Jurkat, Clone E6-1 (cell line): ENCODE results near the gene EBF3.

Experiments used
- DNase-seq: peaks from one replicate; pipeline ENCODE4 v3.0.0-alpha.2; 2011; ENCODE audit warnings: low read depth, low spot score
- H3K4me3 ChIP-seq: 2 replicates; pipeline ENCODE4 v1.5.1; 2011; ENCODE audit warnings: mild to moderate bottlenecking, low read length, control low read depth, moderate library complexity

The EBF3 gene

DNA sequence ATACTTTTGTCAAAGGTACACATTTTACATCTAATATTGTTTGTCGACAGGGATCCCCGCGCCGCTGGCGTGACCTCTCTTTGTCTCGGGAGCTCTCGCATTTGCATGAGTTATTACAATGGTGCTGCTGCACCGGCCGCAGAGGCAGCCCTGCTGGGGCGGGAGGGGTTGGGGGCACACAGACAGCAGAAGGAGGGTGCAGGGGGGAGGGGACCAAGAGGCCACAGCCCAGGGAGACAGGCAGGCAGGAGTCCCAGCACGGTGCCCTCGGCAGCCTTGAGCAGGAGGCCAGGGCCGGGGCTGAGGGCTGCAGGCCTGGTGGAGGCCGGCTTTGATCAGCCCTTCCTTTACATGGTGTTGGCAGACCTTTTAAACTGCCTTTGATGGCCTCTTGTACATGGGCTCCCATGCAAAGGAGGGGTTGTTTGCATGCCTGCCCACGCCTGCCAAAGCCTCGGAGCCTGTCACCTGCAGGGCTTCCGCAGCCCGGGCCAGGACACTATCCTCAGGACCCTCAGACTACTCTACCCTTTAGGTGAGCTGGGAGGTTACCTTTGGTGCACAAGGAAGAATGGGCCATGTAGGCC lies 95.5 kb downstream of the EBF3 start:
- H3K4me3 ChIP-seq = no peak overlapping the region
- DNase-seq = no peak

DNA sequence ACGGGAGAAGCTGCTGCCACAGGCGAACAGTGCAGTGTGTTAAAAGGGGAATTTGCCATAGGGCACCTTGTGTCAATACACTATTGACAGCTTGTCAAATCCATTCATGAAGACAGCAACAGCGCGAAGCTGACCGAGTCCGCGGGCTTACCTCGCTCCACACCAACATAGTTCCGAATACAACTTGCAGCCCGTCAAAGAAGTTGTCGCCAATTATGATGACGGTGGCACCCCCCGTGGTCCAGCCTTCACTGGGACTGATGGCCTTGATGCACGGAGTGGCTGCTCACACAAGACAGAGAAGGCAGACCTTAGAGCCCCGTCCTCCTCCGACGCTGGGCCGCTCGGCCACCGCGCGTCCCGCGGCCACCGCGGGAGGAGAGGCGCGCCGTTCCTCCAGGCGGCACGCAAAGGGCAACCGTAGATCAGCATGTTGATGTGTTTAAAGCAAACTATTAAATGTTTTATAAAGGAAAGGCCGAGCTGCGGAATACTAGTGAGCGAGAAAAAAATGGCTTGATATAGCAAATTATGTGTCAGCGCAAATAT lies 96.4 kb downstream of the EBF3 start:
- no peak for DNase-seq
- no peak overlapping the region for H3K4me3 ChIP-seq

DNA sequence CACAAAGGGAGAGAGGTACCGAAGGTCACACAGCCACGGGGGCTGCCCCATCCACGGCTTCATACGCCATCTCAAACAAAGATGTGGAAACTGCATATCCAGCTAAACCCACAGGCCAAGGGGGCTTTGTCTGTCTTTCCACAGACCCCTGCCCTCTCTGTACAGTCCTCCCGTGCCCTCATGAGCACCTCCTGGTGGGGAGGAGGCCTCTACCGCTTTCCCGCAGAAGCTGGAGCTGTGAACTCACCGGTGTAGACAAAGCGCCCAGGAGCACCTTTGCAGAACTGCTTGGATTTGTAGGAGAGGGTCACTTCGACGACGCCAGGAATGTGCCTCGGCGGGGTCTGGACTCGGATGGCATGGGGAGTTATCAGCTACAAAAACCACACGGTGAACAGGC lies 97.2 kb downstream of the EBF3 start:
- no peak for DNase-seq
- no peak overlapping the region for H3K4me3 ChIP-seq

- DNase-seq = no peak
- H3K4me3 ChIP-seq = no peak overlapping the region
Measured at GRCh38 chr10:129865960-129866359, 98.1 kb downstream of the EBF3 start.

- DNase-seq = no peak
- H3K4me3 ChIP-seq = no peak overlapping the region
Measured at GRCh38 chr10:129865413-129865812, 98.7 kb downstream of the EBF3 start.

GRCh38 chr10:129864601-129865126 lies 99.4 kb downstream of the EBF3 start:
- DNase-seq = no peak

DNA sequence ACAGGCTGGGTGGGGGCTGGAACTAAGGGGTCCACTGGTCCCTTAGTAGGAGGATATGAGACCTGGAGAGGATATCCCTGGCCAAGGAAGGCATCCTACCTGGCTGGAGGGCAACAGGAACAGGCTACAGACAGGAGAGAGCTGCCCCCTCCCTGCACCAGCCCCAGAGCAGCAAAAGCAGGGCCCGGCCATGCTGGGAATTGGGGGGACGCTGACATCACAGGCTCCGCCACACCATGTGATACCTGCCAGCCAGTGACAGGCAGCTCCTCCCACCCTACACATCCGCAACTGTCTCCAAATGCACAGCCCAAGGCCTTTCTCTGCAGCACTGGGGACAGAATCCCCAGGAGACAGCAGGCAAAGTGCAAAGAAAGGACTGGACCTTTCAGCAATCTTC lies 100.0 kb downstream of the EBF3 start:
- no peak overlapping the region for H3K4me3 ChIP-seq
- DNase-seq = no peak

More at GRCh38 chr10:129864601-129865126, 99.4 kb downstream of the EBF3 start:
- no peak overlapping the region for H3K4me3 ChIP-seq

GRCh38 chr10:129863201-129863663 lies 100.8 kb downstream of the EBF3 start:
- no peak overlapping the region for H3K4me3 ChIP-seq
- DNase-seq = no peak

GRCh38 chr10:129861776-129862531 lies 102.1 kb downstream of the EBF3 start:
- no peak for DNase-seq
- no peak overlapping the region for H3K4me3 ChIP-seq

DNA sequence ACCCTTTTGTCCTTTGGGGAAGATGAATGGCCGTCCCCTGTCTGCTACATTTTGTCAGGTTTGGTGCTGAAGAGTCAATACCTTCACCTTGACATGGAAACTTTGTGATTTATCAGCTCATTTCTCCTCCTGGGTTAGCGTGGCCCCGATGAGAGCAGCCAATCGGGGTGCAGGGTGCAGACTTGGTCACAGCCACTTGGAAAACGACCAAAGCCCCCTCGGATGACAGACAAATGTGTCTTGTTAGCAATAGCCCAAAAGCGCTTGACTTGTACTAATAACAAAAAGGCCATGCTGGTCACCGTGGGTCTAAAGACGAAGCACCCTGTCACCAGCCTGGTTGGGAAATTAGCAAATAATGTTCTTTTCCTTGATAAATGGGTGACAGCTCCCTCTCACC lies 103.7 kb downstream of the EBF3 start:
- H3K4me3 ChIP-seq = no peak overlapping the region
- no peak for DNase-seq

DNA sequence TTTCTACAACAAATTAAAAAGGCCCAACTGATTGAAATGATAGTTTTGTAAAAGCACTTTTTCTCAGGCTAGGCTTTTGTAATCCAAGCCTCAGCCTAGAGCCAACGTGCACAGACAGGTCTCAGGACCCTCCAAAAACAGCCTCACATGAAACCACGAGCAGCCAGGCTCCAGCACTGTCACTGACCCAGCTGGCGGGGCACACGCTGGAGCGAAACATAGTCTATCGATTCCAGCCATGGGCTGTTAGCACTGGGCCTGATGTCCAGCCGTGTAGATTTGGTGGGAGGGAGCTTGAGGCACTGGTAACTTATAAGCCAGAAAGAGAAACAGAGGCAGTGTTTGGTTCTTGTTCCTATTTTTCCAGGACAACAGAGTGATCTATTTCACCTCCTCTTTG lies 104.5 kb downstream of the EBF3 start:
- H3K4me3 ChIP-seq = no peak overlapping the region
- DNase-seq = no peak

GRCh38 chr10:129857242-129857960 lies 106.7 kb downstream of the EBF3 start:
- DNase-seq = no peak
- H3K4me3 ChIP-seq = no peak overlapping the region

DNA sequence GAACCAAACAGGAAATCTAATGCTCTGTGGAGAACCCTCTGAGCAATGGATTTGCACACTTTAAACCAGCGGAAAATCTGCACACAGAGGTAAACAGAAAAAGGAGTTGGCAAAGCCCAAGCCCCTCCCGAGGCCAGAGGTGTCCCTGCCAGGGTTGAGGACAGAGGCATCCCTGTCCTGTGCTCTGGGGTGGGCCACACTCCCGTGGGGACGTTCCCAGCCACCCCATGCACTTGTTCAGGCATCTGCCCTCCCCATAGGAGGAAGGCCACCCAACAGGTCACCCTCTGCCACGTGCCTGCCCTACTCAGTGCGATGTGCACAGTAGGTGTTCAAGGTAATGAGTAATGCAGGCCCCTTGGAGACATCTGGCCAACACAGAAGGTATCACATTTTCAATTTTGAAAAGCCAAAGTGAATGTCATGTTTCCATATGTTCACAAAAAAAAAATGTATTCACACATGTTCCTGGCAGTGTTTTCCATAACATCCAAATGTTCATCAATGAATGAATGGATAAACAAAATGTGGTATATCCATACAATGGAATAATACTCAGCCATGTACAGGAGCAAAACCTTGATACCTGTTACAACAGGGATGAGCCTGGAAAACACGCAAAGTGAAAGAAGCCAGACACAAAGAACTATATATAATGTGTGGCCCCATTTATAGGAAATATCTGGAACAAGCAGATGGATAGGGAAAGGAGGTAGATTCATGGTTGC lies 108.1 kb downstream of the EBF3 start:
- no peak for DNase-seq
- no peak overlapping the region for H3K4me3 ChIP-seq

GRCh38 chr10:129854796-129855705 lies 109.0 kb downstream of the EBF3 start:
- no peak overlapping the region for H3K4me3 ChIP-seq
- DNase-seq = no peak

DNA sequence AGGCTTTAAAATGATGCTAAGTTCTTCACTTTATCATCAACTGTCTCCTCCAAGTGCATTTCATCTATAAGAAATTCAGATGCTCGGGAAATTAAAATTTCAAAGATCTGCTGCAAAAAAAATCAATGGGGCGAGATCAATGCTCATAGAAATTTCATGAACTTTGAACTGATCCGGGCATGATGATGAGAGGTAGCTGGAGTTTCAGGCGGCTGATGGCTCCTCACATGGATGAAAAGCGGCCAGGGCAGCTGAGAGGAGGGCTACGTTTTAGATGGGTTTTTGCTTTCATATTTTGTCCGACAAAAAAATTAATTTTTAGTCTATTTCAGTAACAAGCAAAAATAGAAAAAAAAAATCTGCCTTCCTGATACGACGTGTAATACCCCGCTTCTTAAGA lies 109.9 kb downstream of the EBF3 start:
- DNase-seq = no peak
- no peak overlapping the region for H3K4me3 ChIP-seq

- no peak overlapping the region for H3K4me3 ChIP-seq
Measured at GRCh38 chr10:129853562-129853903, 110.5 kb downstream of the EBF3 start.

DNA sequence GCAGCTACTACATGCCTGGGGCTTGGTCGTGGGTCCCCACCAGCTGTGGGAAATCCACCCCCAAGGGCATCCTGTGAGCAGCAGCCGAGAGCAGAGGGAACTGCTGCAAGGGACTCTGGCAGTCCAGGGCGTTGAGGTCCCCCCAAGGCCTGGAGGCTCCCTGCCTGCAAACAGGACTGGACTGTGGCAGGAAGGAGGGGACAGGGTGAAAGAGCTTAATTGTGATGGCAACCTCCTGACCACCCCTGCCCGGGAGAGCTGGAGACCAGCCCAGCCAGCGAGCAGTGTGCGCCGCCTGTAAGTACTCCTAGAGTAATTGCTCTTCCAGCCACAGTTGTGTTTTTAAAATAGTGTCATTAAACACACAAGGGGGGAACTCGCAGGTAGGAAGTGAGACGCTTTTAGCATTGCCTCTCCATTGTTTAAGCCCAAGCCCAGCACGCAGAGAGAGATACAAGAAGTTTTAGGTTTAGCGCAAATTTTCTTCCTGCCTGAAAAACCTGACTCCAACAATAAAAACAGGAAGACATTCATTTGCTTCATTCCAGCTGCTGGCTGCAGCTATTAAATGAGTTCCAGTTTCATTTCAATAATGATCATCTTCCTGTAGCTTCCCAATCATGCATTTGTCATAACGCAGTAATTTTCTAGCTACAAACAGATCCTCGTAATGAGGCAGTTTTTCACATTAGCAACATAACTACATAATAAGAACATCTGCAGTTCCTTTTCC lies 111.1 kb downstream of the EBF3 start:
- H3K4me3 ChIP-seq = no peak overlapping the region

More at GRCh38 chr10:129853562-129853903, 110.5 kb downstream of the EBF3 start:
- DNase-seq = peak; percentile 11

More for the DNA sequence above, 111.1 kb downstream of the EBF3 start:
- no peak for DNase-seq
